GM12874 (cell line): ENCODE measurements around the gene CBS.

Experiments used
- CTCF ChIP-seq: IDR thresholded peaks from 2 replicates; pipeline ENCODE4 v1.5.1; 2011; ENCODE audit warnings: low read depth, mild to moderate bottlenecking, control low read depth, low read length, moderate library complexity; ENCODE audit not compliant: insufficient read depth

CBS gene

GRCh38 chr21:43027846-43028731 is 47.5 kb downstream of the CBS start:
- no peak for TF ChIP-seq CTCF

- no peak for TF ChIP-seq CTCF
Measured at GRCh38 chr21:43025636-43026180, 49.9 kb downstream of the CBS start.

- no peak for TF ChIP-seq CTCF
Measured at GRCh38 chr21:43024439-43025136, 51.0 kb downstream of the CBS start.

- no peak for TF ChIP-seq CTCF
Measured at GRCh38 chr21:43023175-43023574, 52.5 kb downstream of the CBS start.

GRCh38 chr21:43021756-43022600 is 53.7 kb downstream of the CBS start:
- no peak for TF ChIP-seq CTCF

GRCh38 chr21:43021191-43021590 is 54.4 kb downstream of the CBS start:
- no peak for TF ChIP-seq CTCF
